ENCODE measurements around the gene ISCA1.

Gene ISCA1

GRCh38 chr9:86230858-86231257 is 51.5 kb downstream of the ISCA1 start:
- no peak for DNase-seq (ENCODE audit: low spot score)

GRCh38 chr9:86222667-86223066 is 59.7 kb downstream of the ISCA1 start:
- DNase-seq (ENCODE audit: low spot score): no peak

GRCh38 chr9:86219606-86220005 is 62.7 kb downstream of the ISCA1 start:
- no peak for DNase-seq (ENCODE audit: low spot score)

GRCh38 chr9:86217076-86217755 is 65.1 kb downstream of the ISCA1 start:
- DNase-seq (ENCODE audit: low spot score): no peak

All from RKO (cell line).